GM19238 (cell line): ENCODE measurements around the gene CENPX.
"Not testable (repeated sequence)": the region's sequence is repeated elsewhere in the genome, so short reads cannot be mapped to it uniquely, and the experiment has no call there.

Experiments
- DNase-seq: peaks from one replicate; pipeline ENCODE4 v3.0.0; 2011; ENCODE audit warnings: low spot score; ENCODE audit not compliant: insufficient read length

Gene CENPX

DNA sequence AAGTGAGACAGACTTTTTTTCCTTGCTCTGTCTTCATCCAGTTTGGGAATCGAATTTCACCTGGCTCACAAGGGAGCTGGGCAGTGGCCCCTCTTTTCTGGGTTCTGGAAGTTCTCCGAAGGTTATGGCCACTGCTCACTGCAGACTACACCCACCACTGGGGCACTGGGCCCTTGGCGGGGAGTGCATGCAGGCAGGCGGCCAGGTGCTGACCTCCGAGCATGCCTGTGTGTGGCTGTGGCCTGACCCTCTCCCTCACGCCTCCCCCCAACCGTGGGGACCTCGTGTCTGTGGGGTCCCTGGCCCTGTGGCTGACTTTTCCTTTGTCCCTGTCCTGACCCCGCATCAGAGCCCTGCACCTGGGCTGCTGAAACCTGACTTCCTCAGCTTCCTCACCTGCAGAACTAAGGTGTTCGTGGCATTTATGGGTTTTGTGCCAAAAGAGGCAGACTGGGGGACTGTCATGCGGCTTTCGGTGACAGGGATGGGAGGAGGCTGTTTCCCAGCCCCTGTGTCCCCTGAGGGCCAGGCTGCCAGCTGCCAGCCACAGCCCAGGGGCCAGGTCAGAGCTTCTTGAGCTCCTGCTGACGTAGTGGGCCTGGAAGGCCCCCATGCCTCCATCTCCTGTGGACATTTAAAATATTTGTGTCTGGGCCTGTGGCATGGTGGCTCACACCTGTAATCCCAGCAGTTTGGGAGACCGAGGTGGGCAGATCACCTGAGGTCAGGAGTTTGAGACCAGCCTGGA lies 23.8 kb downstream of the CENPX start:
- DNase-seq = no peak

DNA sequence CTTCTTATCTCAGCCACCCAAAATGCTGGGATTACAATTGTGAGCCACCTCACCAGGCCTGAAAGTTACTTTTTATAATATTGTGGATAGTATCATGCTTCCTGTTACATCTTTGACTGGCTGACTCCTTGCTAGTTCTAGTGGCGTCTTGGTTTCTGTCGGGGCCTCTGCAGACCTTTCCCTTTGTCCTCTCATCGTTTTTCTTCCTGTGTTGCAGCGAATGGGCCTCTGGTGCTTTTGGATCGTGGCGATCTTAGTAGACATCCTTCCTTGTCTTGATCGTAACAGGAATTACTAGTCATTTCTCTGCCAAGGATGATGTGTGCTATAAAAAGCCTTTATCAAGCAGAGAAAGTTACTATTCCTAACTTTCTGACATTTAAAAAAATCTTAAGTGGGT lies 24.5 kb downstream of the CENPX start:
- no peak for DNase-seq

DNA sequence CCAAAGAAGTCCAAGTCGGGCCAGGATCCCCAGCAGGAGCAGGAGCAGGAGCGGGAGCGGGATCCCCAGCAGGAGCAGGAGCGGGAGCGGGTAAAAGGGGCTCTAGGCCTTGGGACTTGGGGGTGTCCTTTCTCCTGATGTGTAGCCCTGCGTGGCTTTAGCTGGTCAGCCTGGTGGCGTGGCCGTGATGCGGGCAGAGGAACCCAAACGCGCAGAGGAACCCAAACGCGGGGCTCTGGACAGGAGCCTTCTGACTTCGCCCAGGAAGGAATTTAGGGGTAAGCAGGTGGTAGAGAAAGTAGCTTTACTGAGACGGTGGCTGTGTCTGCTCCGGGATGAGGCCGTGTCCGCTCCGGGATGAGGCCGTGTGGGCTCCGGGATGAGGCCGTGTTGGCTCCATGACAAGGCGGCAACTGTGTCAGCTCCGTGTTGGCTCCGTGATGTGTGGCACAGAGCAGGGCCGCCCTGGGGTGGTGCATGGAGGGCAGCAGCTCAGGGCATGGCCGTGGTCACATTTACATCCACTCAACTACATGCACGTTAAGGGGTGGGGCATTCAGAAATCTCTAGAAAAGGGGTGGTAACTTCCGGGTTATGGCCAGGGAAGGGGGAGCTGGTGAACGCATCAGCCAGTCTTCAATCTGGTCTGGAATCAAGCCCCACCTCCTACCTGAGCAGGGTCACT lies 25.8 kb downstream of the CENPX start:
- no peak for DNase-seq

DNA sequence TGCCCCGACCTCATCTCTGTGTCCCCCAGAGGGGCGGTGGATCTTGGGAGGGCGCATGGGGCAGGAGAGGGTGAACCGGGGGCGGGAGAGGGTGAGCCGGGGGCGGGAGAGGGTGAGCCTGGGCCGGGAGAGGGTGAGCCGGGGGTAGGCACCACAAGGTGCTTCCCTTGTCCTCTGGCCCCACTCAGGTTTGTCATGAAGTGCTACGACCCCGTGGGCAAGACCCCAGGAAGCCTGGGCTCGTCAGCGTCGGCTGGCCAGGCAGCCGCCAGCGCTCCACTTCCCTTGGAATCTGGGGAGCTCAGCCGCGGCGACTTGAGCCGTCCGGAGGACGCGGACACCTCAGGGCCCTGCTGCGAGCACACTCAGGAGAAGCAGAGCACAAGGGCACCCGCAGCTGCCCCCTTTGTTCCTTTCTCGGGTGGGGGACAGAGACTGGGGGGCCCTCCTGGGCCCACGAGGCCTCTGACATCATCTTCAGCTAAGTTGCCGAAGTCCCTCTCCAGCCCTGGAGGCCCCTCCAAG lies 26.4 kb downstream of the CENPX start:
- no peak for DNase-seq

DNA sequence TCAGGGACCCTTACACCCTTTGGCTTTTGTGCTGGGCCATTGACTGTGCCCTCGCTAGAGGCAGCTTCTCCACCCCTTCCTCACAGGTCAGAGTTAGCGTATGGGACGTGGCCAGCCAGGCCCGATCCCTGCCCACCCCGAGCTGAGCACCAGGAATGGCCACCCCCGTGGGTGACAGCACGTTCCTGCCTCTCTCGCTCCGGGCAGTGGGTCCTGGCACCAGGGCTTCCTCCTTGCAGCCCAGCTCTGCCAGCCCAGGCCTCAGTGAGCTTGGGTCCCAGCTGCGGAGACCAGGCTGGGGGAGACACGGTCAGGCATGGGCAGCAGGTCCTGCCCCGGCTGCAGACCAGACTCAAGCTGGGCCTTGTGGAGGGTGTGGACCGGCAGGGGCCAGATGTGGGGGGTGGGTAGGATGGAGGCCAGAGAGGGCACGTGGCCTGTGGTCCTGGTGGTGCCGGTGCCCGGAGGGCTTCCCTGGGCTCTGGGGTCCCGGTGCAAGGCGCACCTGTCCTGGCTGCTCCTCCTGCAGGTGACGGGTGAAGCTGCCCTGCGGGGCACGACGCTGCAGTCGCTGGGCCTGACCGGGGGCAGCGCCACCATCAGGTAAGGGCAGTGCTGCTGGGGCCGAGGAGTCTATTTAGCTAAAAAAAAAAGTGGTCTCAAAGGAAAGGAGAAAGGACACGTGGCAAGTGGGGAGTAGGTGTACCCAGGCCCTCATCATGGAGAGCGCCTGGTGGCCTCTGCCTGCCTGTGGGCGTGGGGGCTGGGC lies 27.0 kb downstream of the CENPX start:
- no peak for DNase-seq

DNA sequence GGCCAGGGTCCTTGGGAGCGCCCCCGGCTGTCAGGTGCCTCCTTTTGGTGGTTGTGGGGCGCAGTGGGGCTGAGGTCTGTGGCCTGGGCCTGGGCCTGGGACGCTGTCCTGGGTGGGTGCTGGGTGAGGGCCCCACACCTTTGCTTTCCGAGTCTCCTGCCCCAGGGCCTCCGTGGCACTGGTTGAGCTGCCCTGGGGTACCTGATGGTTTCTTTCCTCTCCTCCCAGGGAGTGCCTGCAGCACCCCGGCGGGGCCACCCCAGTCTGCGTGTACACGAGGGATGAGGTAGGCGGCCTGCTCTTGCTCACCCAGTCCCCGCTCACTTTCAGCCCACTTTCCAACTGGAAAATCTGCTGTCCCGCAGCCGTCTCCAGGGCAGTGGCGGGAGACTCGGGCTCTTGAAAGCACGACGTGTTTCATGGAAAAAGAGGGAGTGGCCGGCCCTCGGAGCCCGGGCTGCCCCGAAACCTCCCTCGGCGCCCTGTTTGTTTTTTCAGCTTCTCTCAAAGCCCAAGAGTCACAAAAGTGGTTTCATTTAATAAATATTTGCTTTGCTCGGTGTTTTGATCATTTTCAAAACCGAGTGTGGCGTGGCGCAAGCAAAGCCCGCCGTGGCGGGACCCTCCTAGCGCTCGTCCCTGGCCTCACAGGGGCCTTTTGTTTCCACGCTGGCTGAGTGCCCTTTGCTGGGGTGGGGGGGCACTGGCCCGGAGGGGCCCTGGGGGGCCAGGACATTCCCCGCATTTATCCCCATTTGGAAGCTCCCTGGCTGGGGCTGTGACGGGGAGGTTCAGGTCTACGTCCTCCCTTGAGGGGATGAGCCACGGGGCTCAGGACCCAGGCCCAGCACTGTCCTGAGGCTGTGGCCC lies 27.9 kb downstream of the CENPX start:
- DNase-seq = no peak

DNA sequence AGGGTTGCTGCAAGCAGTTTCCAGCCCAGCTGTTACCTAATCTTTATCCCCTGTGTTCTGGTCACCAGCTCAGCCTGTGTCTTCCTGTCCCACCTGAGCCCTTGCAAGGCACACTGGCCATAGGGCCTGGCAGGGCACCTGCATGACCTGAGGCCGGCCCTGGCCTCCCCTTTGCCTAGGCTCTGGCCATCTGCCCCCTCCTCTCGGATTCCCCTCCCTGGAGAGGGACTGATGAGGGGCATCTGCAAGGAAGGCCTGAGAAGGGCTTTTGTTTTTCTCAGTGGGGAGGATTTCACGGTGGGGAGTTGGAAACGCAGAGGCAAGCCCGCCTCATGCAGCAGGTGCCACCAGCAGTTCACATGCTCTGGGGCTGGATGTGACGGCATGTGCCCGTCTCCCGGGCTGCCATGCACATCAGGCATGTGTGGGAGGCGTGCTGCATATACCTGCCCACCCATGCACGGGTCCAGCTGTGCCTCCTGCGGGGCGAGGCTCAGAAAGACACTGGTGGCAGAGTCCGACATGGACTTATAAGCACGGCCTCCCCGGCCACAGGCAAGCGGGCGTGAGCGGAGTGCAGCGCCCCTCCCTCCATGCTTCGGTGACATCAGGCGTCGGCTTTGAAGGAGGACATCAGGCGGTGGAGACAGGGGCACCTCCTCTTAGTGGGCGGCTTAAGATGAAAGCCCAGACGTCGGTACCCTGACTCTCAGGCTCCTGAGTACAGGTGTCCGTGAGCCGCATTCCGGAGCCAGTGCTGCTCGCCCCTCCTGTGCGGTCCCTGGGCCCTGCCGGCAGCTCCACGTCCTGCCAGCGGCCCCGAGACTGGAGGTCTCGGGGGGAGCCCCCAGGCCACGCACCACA lies 28.7 kb downstream of the CENPX start:
- DNase-seq = no peak

DNA sequence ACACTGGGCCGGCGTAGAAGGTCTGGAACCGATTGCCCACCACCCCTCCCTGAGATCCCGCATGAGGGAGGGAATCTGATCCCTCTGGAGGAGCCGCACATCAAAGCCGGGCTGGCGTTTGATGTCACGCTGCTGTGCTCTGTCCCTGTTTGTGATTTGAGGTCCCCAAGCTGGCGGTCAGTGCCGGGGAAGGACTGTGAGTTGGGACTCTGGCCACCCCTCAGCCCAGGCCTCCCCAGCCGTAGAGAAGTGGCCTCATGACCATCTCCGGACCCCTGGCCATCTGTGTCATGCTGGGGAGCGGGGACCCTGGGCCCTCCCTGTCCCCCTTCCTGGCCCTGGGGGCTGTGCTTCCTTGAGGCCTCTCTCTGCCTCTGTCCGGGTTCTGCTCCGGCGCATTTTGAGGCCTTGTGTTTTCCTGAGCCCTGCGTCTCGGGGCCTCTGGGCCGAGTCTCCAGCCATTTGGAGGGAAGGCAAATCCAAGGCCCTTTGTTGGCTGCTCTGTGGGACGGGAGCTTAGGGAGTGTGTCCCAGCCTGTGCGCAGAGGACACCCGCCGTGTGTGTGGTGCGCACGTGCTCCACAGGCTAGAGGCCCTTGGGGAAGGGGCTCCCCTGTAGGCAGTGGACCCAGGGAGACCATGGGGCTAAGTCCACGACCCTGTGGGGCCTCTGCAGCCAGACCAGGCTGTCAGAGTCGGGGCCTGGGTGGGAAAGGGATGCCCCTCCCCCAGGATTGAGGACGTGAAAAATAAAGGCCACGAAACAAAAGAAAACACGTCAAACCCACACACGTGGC lies 30.2 kb downstream of the CENPX start:
- no peak for DNase-seq

DNA sequence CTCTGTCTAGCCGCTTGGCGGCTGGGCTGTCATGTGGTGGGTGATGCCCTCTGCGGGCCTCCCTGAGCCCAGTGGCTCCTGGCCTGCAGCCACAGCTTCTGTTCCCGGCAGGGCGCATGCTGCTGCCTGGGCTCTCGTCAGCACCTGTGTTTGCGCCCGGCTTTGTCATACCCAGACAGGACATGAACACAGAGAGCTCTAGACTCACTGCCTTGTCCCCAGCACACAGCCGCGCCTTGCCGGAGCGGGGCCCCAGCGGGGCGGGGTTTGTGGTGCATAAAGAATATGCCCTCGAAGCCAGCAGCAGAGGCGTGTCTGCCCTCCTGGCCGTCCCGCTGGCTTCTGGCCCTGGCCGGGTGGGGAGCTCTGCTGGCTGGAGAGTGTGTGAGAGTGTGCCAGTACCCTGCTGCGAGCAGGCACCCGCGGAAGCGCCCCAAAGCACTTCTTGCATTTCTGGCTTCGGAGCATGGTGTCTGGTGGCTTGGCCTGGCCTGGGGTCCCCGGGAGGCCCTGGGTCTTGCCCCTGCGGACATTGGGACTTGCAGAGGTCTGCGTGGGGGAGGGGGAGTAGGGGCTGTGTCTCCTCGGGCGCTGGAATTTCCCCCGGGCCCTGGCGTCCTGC lies 30.9 kb downstream of the CENPX start:
- no peak for DNase-seq

DNA sequence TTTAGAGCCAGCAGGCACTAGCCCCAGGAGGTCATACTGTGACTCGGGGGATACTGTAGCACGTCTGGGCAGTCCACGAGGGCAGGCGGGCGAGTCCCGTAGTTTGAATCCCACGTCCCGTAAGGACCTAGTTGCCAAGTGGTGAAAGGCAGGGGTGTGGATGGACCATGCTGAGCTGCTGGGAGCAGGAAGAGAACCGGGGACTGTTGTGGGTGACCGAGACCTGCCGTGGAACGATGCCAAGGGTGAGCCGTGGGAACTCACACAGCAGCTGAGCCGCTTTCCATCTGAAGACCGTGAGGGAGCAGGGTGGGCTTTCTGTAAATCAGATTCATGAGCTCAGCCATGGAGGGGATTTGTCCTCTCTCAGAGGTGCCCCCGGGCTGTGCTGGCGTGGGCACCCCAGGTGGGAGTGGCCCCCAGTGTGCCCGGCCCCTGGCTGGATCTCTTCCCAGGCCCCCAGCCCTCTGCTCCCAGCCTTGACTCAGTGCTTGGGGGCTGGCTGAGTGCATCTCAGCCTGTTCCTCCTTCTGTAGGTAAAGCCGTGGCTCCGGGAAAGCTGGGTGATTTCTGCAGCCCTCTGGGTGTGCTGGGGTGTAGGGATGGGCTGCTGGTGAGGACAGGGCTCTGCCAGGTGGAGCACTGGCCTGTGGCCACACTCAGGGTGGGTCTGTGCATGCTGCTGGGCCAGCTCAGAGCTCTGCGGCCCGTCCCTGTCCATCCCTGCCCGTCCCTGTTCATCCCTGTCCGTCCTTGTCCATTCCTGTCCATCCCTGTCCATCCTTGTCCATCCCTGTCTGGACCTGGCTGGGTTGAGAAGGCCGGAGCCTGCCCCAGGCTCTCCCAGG lies 31.6 kb downstream of the CENPX start:
- no peak for DNase-seq

DNA sequence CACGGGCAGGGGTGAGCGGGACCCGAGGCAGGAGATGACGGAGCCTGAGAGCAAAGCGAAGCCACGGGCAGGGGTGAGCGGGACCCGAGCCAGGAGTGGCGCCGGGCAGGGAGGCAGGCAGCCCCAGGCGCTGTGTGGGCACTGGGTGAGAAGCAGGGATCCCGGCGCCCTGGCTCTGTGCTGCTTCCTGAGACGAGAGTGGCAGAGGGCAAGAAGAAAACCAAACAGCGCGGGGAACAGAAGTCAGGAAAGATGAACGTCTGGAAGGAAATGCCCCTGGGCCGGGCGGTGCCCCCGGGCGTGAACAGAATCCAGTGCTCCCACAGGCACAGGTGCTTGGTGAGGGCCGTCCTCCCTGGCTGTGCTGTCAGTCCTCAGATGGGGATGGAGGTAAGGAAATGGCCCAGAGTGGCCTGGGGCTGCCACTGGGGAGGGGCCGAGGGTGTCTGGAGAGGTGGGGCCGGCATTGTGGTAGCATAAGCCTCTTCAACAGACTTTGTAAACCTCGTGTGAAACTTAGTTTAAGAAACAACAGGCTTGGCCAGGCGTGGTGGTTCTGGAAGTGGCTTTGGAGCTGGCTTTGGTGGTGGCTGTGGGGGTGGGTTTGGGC lies 35.4 kb downstream of the CENPX start:
- no peak for DNase-seq

DNA sequence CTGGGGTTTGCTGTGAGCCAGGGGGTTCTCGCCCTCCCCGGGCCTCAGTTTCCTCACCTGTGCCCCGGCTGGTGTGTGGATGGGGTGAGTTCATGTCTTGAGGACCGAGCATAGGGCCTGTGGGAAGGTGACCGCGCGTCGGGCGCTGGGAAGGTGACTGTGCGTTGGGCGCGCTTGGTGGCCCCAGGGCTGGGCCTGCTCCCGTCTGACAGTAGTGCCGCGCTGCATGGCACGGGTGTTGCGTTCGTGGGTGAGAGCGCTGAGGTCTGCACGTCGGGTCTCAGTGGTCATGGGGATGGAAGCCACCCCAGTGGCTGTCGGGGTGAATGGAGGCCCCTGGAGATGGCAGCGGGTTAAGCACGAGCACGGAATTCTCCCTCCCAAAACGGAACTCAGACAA lies 36.1 kb downstream of the CENPX start:
- no peak for DNase-seq

DNA sequence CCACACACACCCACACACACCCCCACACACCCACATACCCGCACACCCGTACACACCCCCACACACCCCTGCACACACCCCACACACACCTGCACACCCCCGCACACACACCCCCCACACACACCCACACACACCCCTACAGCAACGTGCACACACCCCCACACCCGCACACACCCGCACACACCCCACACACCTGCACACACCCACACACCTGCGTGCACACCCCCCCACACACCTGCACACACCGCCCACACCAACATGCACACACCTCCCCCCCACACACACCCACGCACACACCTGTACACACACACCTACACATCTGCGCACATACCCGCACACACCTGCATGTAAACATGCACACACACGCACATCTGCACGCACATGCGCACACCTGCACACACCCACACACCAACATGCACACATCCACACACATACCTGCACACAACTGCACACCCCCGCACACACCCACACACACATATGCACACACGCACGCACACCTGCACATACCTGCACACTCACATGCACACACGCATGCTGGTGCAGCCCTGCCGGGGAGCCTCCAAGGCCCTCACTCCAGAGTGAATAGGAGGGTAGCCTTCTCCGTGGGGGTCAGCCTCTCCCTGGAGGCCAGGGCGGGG lies 37.8 kb downstream of the CENPX start:
- DNase-seq = no peak

DNA sequence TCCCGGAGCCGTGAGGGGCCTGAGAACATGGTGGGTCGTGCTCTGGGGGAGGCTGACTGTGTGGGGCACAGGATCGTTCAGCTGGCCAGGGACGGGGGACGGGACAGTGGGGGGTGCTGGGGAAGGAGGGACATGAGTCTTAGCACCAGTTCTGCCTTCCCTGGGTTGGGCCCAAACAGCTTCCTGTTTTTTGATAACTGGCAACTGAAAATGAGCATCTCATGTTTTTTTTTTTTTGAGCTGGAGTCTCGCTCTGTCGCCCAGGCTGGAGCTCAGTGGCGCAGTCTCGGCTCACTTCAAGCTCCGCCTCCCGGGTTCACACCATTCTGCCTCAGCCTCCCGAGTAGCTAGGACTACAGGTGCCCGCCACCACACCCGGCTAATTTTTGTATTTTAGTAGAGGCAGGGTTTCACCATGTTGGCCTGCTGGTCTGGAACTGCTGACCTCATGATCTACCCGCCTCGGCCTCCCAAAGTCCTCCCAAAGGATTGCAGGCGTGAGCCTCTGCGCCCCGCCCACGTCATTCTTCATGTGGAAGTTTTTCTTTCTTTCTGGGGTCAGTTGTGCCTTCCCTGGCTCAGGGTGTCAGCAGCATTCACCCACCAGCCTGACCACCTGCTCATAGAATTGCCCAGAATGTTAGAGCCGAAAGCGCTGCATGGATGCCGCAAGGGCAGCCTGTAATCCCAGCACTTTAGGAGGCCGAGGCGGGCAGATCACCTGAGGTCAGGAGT lies 38.9 kb downstream of the CENPX start:
- no peak for DNase-seq

DNA sequence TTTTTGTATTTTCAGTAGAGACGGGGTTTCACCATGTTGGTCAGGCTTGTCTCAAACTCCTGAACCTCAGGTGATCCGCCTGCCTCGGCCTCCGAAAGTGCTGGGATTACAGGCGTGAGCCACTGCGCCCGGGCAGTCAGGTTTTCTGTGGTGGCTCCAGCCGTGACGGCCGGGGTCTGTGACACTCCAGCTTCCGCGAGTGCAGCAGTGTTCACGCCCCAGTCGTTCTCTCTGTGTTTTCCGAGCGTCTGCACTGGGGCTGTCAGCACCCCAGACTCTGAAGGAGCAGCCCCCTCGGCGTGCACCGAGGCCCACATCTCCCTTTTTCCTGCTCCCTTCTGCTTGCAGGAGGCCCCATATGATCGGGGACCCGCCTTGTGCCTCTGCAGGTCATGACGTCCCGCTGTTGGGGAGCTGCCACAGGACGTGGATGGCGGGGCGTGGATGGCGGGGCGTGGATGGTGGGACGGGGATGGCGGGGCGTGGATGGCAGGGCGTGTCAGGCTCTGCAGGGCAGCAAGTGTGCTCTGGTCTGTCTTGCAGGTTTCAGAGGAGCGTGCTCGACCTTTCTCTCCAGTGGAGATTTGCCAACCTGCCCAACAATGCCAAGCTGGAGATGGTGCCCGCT lies 39.6 kb downstream of the CENPX start:
- DNase-seq = no peak

DNA sequence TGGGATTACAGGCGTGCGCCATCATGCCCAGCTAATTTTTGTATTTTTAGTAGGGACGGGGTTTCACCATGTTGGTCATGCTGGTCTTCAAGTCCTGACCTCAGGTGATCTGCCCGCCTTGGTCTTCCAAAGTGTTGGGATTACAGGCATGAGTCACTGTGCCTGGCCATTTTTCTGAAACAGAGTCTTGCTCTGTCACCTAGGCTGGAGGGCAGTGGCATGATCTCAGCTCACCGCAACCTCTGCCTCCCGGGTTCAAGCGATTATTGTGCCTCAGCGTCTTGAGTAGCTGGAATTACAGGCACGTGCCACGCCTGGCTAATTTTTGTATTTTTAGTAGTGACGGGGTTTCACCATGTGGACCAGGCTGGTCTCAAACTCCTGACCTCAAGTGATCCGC lies 41.2 kb downstream of the CENPX start:
- DNase-seq = not testable (repeated sequence)
